DND-41 (cell line): ENCODE data around the gene MFSD6.
A peak's percentile ranks its signal among the peaks of the same experiment; 100 is the strongest.

ENCODE experiments used
- ATAC-seq: fragments of 200-7000 bp; cut with Tn5 transposase; 3 replicates; pipeline ENCODE4 v1.9.1; 2021; ENCODE audit warnings: low read depth; ENCODE audit not compliant: insufficient read depth
- DNase-seq: peaks from one replicate; pipeline ENCODE4 v3.0.0-alpha.2; 2020
- H2AFZ ChIP-seq: 2 replicates; pipeline ENCODE4 v1.6.0; 2012; ENCODE audit warnings: low read depth, low read length
- H3K27ac ChIP-seq: 2 replicates; pipeline ENCODE4 v1.5.1; 2012; ENCODE audit warnings: low read length, inconsistent platforms
- H3K27me3 ChIP-seq: fragments of 200-600 bp; sonication (generic); 2 replicates; pipeline ENCODE4 v1.6.0; 2012; ENCODE audit warnings: low read length, mild to moderate bottlenecking, inconsistent platforms; ENCODE audit not compliant: insufficient read depth, poor library complexity
- H3K36me3 ChIP-seq: 2 replicates; pipeline ENCODE4 v1.5.1; 2012; ENCODE audit warnings: low read length, inconsistent platforms; ENCODE audit not compliant: insufficient read depth
- H3K4me1 ChIP-seq: 2 replicates; pipeline ENCODE4 v1.5.1; 2012; ENCODE audit warnings: mild to moderate bottlenecking, low read length; ENCODE audit not compliant: insufficient read depth
- H3K4me2 ChIP-seq: 2 replicates; pipeline ENCODE4 v1.6.0; 2012; ENCODE audit warnings: mild to moderate bottlenecking, moderate library complexity, low read length, inconsistent platforms; ENCODE audit not compliant: insufficient read depth
- H3K4me3 ChIP-seq, 2 experiments: fragments of 200-600 bp in 1 of 2; shearing (Covaris generic) in 1 of 2; 2 replicates each; pipeline ENCODE4 v1.5.1; 2012 to 2016; ENCODE audit warnings: inconsistent platforms in 2 of 2, low read length in 2 of 2, mild to moderate bottlenecking in 2 of 2, low read depth in 1 of 2, moderate library complexity in 1 of 2
- H3K79me2 ChIP-seq: 2 replicates; pipeline ENCODE4 v1.6.0; 2012; ENCODE audit warnings: low read length, inconsistent platforms; ENCODE audit not compliant: insufficient read depth
- H3K9ac ChIP-seq: 2 replicates; pipeline ENCODE4 v1.6.0; 2012; ENCODE audit warnings: low read depth, mild to moderate bottlenecking, inconsistent platforms, low read length, moderate library complexity
- H3K9me3 ChIP-seq: 2 replicates; pipeline ENCODE4 v1.5.1; 2012; ENCODE audit warnings: low read length, moderate library complexity, mild to moderate bottlenecking, inconsistent platforms; ENCODE audit not compliant: insufficient read depth, severe bottlenecking
- H4K20me1 ChIP-seq: 2 replicates; pipeline ENCODE4 v1.6.0; 2012; ENCODE audit warnings: low read length; ENCODE audit not compliant: insufficient read depth
- CTCF ChIP-seq: IDR thresholded peaks from 2 replicates; pipeline ENCODE4 v1.5.1; 2012; ENCODE audit warnings: borderline replicate concordance, low read length, moderate library complexity, mild to moderate bottlenecking; ENCODE audit not compliant: poor library complexity, severe bottlenecking; ENCODE audit errors: extremely low read depth
- EZH2 ChIP-seq: IDR thresholded peaks from 3 replicates; pipeline ENCODE4 v1.6.1; 2012; ENCODE audit warnings: borderline replicate concordance, low read depth, mild to moderate bottlenecking, moderate library complexity, low read length, inconsistent platforms; ENCODE audit not compliant: severe bottlenecking

The MFSD6 gene

GRCh38 chr2:190530248-190530900 is 122.2 kb downstream of the MFSD6 start:
- Histone ChIP-seq H3K27me3 (no peaks in the 10 kb centered on the region), H4K20me1 (no peaks in the 10 kb centered on the region), H2AFZ (no peak overlapping the region), H3K9ac (no peak overlapping the region), H3K79me2 (peaks cover 72% of the 10 kb centered on the region), H3K4me2 (no peak overlapping the region), H3K9me3 (no peaks in the 10 kb centered on the region), H3K27ac (no peak overlapping the region), H3K4me1 (peaks cover 24% of the 10 kb centered on the region), H3K36me3 (no peaks in the 10 kb centered on the region; the same call in 1 of the 2 replicates), H3K4me3 (no peak overlapping the region)
- ATAC-seq (no peak), DNase-seq (no peak)
- TF ChIP-seq EZH2 (no peak), CTCF (no peak)

GRCh38 chr2:190532581-190532980 is 124.4 kb downstream of the MFSD6 start:
- TF ChIP-seq CTCF (no peak), EZH2 (no peak)
- no peaks in the 10 kb centered on the region for H3K27me3 ChIP-seq
- peak overlapping the region; percentile 94 for H3K27ac ChIP-seq
- peaks cover 37% of the 10 kb centered on the region for H3K4me1 ChIP-seq
- peaks cover 74% of the 10 kb centered on the region for H3K79me2 ChIP-seq
- no peaks in the 10 kb centered on the region for H4K20me1 ChIP-seq
- peaks cover 6% of the 10 kb centered on the region for H3K36me3 ChIP-seq
- H2AFZ ChIP-seq: no peak overlapping the region
- DNase-seq (peak; percentile 39), ATAC-seq (peak; percentile 26)
- peak overlapping the region; percentile 71 for H3K9ac ChIP-seq
- peak overlapping the region; percentile 70 for H3K4me2 ChIP-seq
- H3K4me3 ChIP-seq: peak overlapping the region in 1 of 2 experiments; percentile 63; a peak in 2 of 4 replicates
- H3K9me3 ChIP-seq: no peaks in the 10 kb centered on the region

- Histone ChIP-seq H3K9me3 (peaks cover 3% of the 10 kb centered on the region), H3K36me3 (peaks cover 6% of the 10 kb centered on the region), H4K20me1 (no peaks in the 10 kb centered on the region), H3K4me3 (peak overlapping the region; percentile 27 to 63; a peak in 3 of 4 replicates), H3K4me1 (peaks cover 37% of the 10 kb centered on the region), H3K4me2 (peak overlapping the region; percentile 70), H3K27ac (peak overlapping the region; percentile 94), H2AFZ (peak overlapping the region; percentile 65), H3K79me2 (peaks cover 66% of the 10 kb centered on the region), H3K9ac (peak overlapping the region; percentile 71), H3K27me3 (no peaks in the 10 kb centered on the region)
- DNase-seq (peak; percentile 63), ATAC-seq (peak; percentile 25; the same call in 2 of the 3 replicates)
- TF ChIP-seq CTCF (no peak), EZH2 (no peak)
Measured at GRCh38 chr2:190533175-190533967, 125.2 kb downstream of the MFSD6 start.
